Lower leg skin (tissue), 3 donors: ENCODE results near the gene ERGIC1.

Experiments used
- CTCF ChIP-seq, 3 donors: fragments of 450-650 bp; IDR thresholded peaks; one replicate each; pipeline ENCODE4 v1.5.1; 2016; ENCODE audit warnings: antibody characterized with exemption in 3 of 3, mild to moderate bottlenecking in 3 of 3, moderate library complexity in 2 of 3
- POLR2A ChIP-seq, 2 donors: fragments of 450-650 bp; IDR thresholded peaks; one replicate each; pipeline ENCODE4 v1.6.1; 2016 to 2017; ENCODE audit warnings: antibody characterized with exemption in 2 of 2, mild to moderate bottlenecking in 1 of 2, moderate library complexity in 1 of 2

- TF ChIP-seq CTCF (IDR thresholded peaks at IDR 0.05) (no peak), POLR2A (IDR thresholded peaks at IDR 0.05) (no peak)
Measured at GRCh38 chr5:172838151-172838875, 4.3 kb downstream of the ERGIC1 start.
